DMS 273 (cell line): ENCODE measurements around the gene OLFM2.
"Not testable (repeated sequence)": the region's sequence is repeated elsewhere in the genome, so short reads cannot be mapped to it uniquely, and the experiment has no call there.

Experiments
- DNase-seq: peaks from one replicate; lab custom pipeline; 2025; ENCODE audit not compliant: unreplicated experiment; lab: John Stamatoyannopoulos, UW

OLFM2 gene

GRCh38 chr19:9936326-9937000 is at the start of gene OLFM2:
Gene OLFM2, minus strand, starts transcription at chr19:9936515. Its CDS starts 149 bp downstream, at chr19:9936366.
- DNase-seq: peak; percentile 45

DNA sequence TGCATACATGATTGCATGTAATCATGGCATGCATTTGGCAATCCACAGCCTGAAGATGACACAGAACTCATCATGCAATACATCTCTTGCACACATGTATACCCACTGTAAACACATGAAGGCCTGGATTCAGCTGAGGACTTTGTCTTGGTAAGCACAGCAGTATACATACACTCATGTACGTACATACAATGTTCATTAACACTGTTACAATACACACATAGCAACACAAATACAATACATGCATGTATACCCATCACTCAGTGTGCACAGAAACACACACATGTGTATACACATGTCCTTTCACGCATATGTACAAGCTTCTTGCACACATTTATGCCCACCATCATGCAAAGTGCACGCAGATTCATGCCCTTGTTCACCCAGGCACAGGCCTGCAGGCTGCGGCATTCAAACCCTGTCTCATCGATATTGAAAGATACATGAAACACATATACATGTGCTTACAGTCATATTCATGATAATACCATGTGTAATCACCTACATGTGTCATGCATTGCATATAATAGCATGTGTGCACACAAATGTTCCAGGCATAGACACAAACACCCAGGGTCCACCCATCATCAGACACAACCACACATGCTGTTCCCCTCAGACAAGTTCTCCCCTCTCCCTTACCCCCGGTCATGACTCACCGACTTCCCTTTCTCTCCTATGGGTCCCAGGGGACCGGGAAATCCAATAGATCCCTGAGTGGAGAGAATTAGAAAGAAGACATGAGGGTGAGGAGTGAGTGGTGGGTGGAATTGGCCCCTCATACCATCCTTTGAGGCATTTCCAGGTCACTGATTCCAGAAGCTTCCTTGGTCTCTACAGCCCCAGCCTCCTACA is 45.3 kb upstream of the OLFM2 start:
- no peak for DNase-seq

DNA sequence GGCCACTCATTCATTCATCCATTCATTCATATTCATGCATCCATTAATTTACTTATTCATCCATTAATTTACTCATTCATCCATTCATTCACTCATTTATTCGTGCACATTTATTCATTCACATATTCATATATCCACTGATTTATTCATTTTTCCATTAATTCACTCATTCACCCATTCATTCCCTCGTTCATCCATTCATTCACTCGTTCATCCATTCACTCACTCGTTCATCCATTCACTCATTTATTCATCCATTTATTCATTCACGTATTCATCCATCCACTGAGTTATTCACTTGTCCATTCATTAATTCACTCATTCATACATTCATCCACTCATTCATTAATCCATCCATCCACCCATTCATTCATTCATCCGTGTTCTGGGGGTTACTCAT is 35.8 kb upstream of the OLFM2 start:
- no peak for DNase-seq

- DNase-seq: peak; percentile 32
These were observed 35.0 kb upstream of the OLFM2 start for GRCh38 chr19:9971166-9971897.

DNA sequence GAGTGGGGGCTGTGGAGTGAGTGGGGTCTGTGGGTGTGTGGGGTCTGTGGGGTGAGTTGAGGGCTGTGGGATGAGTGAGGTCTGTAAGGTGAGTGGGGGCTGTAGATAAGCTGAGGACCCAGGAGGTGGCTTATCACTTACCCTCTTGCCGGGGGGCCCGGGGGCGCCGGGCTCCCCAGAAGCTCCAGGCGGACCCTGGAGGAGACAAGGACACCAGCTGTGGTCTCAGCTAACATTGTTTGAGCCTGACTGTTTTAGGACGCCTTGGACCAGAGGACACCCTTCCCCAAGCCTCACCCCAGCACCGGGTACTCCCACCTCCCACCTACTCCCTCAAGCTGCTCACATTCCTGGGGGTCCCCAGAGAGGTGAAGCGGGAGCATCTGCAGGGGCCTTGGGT is 34.2 kb upstream of the OLFM2 start:
- no peak for DNase-seq

DNA sequence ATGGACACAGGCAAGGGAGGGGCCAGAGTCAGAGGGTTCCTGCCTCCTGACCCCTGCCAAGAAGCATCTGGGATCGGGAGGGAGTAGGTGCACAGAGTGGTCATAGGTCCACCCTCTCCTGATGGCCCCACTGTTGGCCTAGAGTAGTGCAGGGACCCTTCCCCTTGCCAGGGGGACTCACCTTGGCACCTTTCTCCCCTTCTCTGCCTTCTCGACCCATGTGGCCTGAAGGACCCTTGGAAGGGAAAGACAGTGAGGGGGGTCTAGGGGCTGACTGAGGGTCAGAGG is 33.3 kb upstream of the OLFM2 start:
- DNase-seq: no peak

- DNase-seq: no peak
These were observed 32.7 kb upstream of the OLFM2 start for GRCh38 chr19:9968820-9969687.

- DNase-seq: no peak
These were observed 31.0 kb upstream of the OLFM2 start for GRCh38 chr19:9967326-9967725.

- DNase-seq: no peak
These were observed 30.1 kb upstream of the OLFM2 start for GRCh38 chr19:9966448-9966847.

GRCh38 chr19:9966024-9966423 is 29.7 kb upstream of the OLFM2 start:
- DNase-seq: no peak

- DNase-seq: no peak
These were observed 26.4 kb upstream of the OLFM2 start for GRCh38 chr19:9962623-9963290.

DNA sequence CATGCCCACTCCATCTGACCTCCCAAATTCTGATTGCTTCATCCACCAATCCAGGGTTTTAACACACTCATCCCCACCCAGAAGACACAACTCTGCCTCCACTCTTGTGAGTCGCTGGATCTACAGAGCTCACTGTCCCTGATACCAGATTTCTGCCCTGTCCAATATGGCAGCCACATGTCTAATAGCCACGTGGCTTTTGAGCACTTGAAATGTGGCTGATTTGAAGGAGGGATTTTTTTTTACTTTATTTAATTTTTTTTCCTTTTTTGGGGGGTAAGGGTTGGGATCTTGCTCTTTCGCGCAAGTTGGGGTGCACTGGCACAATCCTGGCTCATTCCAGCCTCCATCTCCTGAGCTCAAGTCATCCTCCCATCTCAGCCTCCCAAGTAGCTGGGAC is 24.8 kb upstream of the OLFM2 start:
- no peak for DNase-seq

DNA sequence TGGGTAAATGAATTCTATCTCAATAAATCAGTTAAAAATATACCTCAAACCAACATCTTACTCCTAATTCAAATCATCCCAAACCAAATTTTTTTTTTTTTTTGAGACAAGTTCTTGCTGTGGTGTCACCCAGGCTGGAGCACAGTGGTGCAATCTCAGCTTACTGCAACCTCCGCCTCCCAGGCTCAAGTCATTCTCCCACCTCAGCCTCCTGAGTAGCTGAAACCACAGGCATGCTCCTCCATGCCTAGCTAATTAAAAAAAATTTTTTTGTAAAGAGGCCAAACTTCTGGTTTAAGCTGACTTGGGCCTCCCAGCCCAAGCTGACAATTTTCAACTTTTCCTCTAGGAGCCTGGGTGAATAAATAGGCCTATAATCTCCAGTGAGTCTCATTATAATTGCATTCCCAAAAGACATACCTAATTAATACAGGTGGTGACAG is 22.1 kb upstream of the OLFM2 start:
- no peak for DNase-seq

DNA sequence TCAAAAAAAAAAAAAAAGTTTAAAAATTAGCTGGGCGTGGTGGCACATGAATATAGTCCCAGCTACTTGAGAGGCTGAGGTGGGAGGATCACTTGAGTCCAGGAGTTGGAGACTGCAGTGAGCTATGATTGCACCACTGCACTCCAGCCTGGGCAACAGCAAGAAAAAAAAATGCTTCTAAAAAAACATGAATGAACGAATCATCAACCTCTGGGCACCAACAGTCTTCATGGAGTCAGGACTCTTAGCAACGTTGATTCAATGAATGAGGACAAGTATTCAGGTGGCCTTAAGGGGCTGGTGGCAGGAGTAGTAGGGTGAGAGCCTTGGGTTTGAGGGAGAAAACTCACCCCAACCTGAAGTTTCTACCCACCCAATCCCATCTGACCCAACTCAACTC is 20.6 kb upstream of the OLFM2 start:
- no peak for DNase-seq

GRCh38 chr19:9953802-9954542 is 17.7 kb upstream of the OLFM2 start:
- DNase-seq: no peak

GRCh38 chr19:9952276-9952675 is 16.0 kb upstream of the OLFM2 start:
- no peak for DNase-seq

DNA sequence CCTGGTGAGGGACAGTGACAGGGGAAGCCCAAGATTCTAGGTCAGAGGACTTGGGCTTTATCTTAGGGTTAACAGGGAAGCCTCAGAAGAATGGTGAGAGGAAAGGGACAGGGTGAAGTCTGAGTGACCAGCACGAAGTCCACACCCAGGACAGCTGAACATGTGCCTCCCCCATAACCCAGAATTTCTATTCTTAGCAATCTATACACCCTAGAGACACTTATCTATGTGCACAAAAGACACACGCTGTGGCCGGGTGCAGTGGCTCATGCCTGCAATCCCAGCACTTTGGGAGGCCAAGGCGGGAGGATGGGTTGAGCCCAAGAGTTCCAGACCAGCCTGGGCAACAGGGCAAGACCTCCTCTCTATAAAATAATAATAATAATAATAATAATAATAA is 11.1 kb upstream of the OLFM2 start:
- no peak for DNase-seq

GRCh38 chr19:9946528-9947125 is 10.3 kb upstream of the OLFM2 start:
- not testable (repeated sequence) for DNase-seq

DNA sequence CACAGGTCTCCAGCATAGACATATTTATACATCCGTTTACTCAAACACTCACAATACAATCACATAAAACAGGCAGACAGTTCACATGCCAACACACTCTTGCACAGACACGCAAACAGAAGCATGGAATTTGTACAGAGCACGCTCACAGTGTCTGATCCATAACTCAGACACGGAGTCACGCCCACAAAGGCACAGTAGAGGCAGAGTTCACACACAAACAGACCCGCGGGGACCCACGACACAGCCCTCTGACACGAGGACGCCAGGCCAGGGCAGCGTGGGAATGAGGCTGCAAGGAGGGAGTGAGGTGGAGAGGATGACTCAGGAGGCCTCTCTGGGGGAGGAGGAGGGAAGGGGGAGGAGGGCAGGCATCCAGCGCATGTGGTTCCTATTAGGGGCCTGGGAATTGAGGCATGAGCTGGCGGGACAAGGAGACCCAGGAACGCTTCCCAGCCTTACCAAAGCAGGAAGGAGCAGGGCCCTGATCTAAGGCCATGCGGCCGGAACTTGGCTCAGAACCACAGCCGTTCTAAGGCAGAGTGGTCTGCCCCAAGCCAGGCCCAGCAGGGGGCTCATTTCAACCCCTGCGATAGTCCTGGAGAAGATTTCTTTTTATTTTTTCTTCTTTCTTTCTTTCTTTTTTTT is 9.1 kb upstream of the OLFM2 start:
- DNase-seq: no peak
